WTC11 (cell line): Measurements from ENCODE around the gene RACGAP1. TPM values are rescaled to one million over a fixed set of nuclear protein-coding genes. Genes with fewer than 3 reads are reported as not detected.

ENCODE experiments used
- ATAC-seq: fragments of 200-7000 bp; cut with Tn5 transposase; 2 replicates; pipeline ENCODE4 v1.10.0; 2021; ENCODE audit warnings: mild to moderate bottlenecking, moderate library complexity
- CTCF ChIA-PET: fragments of 300-600 bp; sonication (Branson Sonifier 250); formaldehyde crosslinking; loops from one replicate; lab custom pipeline; 2021; ENCODE audit warnings: antibody characterized with exemption; lab: Charles Lee
- POLR2A ChIA-PET: fragments of 350-600 bp; sonication (Branson Sonifier 250); formaldehyde crosslinking; loops from one replicate; lab custom pipeline; 2021; ENCODE audit warnings: antibody characterized with exemption; lab: Charles Lee
- DNase-seq: peaks from one replicate; pipeline ENCODE4 v3.0.0; 2021; ENCODE audit warnings: low spot score
- H3K27ac Mint-ChIP-seq: 2 replicates; pipeline ENCODE4 v1.8.0; 2021; ENCODE audit warnings: mixed read lengths
- H3K27me3 Mint-ChIP-seq: 2 replicates; pipeline ENCODE4 v1.8.0; 2021; ENCODE audit warnings: low read depth, mild to moderate bottlenecking, moderate library complexity, mixed read lengths
- H3K36me3 Mint-ChIP-seq: 2 replicates; pipeline ENCODE4 v1.8.0; 2021; ENCODE audit warnings: mixed read lengths
- H3K4me1 Mint-ChIP-seq: 2 replicates; pipeline ENCODE4 v1.8.0; 2022; ENCODE audit warnings: mixed read lengths
- H3K4me3 Mint-ChIP-seq: 2 replicates; pipeline ENCODE4 v1.8.0; 2021; ENCODE audit warnings: mild to moderate bottlenecking, moderate library complexity, mixed read lengths
- H3K9me3 Mint-ChIP-seq: 2 replicates; pipeline ENCODE4 v1.8.0; 2021; ENCODE audit warnings: mixed read lengths
- CREM ChIP-seq: sonication (generic); formaldehyde crosslinking; IDR thresholded peaks from 2 replicates; pipeline ENCODE4 v1.8.1; 2022; ENCODE audit warnings: mild to moderate bottlenecking, missing genetic modification reagents, moderate library complexity
- E2F4 ChIP-seq: sonication (generic); formaldehyde crosslinking; IDR thresholded peaks from 2 replicates; pipeline ENCODE4 v1.8.1; 2022; ENCODE audit warnings: low read depth, mild to moderate bottlenecking, moderate library complexity, missing genetic modification reagents, borderline replicate concordance
- E2F5 ChIP-seq: sonication (generic); formaldehyde crosslinking; IDR thresholded peaks from 2 replicates; pipeline ENCODE4 v1.8.1; 2022; ENCODE audit warnings: mild to moderate bottlenecking, moderate library complexity, missing genetic modification reagents
- ESRRA ChIP-seq: sonication (generic); formaldehyde crosslinking; IDR thresholded peaks from 2 replicates; pipeline ENCODE4 v1.8.1; 2022; ENCODE audit warnings: mild to moderate bottlenecking, missing genetic modification reagents, borderline replicate concordance
- FOXK1 ChIP-seq: sonication (generic); formaldehyde crosslinking; IDR thresholded peaks from 2 replicates; pipeline ENCODE4 v1.8.0; 2022; ENCODE audit warnings: mild to moderate bottlenecking, moderate library complexity, missing genetic modification reagents
- FOXP1 ChIP-seq: sonication (generic); formaldehyde crosslinking; IDR thresholded peaks from 2 replicates; pipeline ENCODE4 v1.8.0; 2022; ENCODE audit warnings: missing genetic modification reagents, mild to moderate bottlenecking, moderate library complexity, borderline replicate concordance
- JAZF1 ChIP-seq: fragments of 250-450 bp; sonication (Bioruptor Pico); IDR thresholded peaks from 2 replicates; pipeline ENCODE4 v1.9.0; 2021; ENCODE audit warnings: moderate library complexity, mild to moderate bottlenecking, inconsistent platforms
- JUN ChIP-seq: sonication (generic); formaldehyde crosslinking; IDR thresholded peaks from 2 replicates; pipeline ENCODE4 v1.8.0; 2023; ENCODE audit warnings: mild to moderate bottlenecking, missing genetic modification reagents
- NFE2L1 ChIP-seq: sonication (generic); formaldehyde crosslinking; IDR thresholded peaks from 2 replicates; pipeline ENCODE4 v1.8.1; 2023; ENCODE audit warnings: missing genetic modification reagents
- RELA ChIP-seq: sonication (generic); formaldehyde crosslinking; IDR thresholded peaks from 2 replicates; pipeline ENCODE4 v1.8.1; 2022; ENCODE audit warnings: missing genetic modification reagents, mild to moderate bottlenecking, borderline replicate concordance
- STAT6 ChIP-seq: sonication (generic); formaldehyde crosslinking; conservative IDR thresholded peaks from 2 replicates; pipeline ENCODE4 v1.8.1; 2023; ENCODE audit warnings: mild to moderate bottlenecking, low read depth, missing genetic modification reagents, moderate library complexity
- ZNF281 ChIP-seq: sonication (generic); formaldehyde crosslinking; IDR thresholded peaks from 2 replicates; pipeline ENCODE4 v1.8.0; 2023; ENCODE audit warnings: mild to moderate bottlenecking, missing genetic modification reagents
- ZSCAN18 ChIP-seq: fragments of 250-450 bp; sonication (Bioruptor Pico); IDR thresholded peaks from 2 replicates; pipeline ENCODE4 v2.1.2; 2022; ENCODE audit warnings: mild to moderate bottlenecking, moderate library complexity
- total RNA-seq: library from RNA; stranded (reverse); gene quantifications from 3 replicates; pipeline ENCODE4 v1.2.3, GENCODE V29; 2021

RACGAP1 gene
- total RNA-seq, 1 experiment from 2014 or later, result 87.7 TPM

GRCh38 chr12:49980501-49981349 is 44.6 kb downstream of the RACGAP1 start:
- ATAC-seq (no peak), DNase-seq (no peak)
- H3K4me1 Mint-ChIP-seq, result peaks cover 29% of the 10 kb centered on the region
- H3K36me3 Mint-ChIP-seq, result no peaks in the 10 kb centered on the region
- CTCF ChIA-PET, result interaction anchor here (1.1 to 8.2 kb wide), 13 partner anchors 10 to 131 kb away, joined by 3 to 120 read pairs (median 6); partner anchors contain the start of genes COX14 and SMARCD1
- no peak overlapping the region for H3K4me3 Mint-ChIP-seq
- no peaks in the 10 kb centered on the region for H3K27me3 Mint-ChIP-seq
- TF ChIP-seq ESRRA (CRISPR knock-in tag) (no peak), JUN (no peak), FOXP1 (CRISPR knock-in tag) (no peak), JAZF1 (CRISPR knock-in tag) (no peak), E2F5 (CRISPR knock-in tag) (no peak), ZSCAN18 (CRISPR knock-in tag) (no peak), ZNF281 (no peak), FOXK1 (no peak), E2F4 (CRISPR knock-in tag) (no peak)
- peak overlapping the region; percentile 39; the same call in 1 of the 2 replicates for H3K27ac Mint-ChIP-seq
- no peaks in the 10 kb centered on the region for H3K9me3 Mint-ChIP-seq
- POLR2A ChIA-PET, result interaction anchor here (1.1 kb wide), 1 partner anchor 65 kb away, joined by 3 read pairs; no protein-coding TSS in a partner anchor

GRCh38 chr12:49979791-49980190 is 45.5 kb downstream of the RACGAP1 start:
- Mint-ChIP-seq H3K4me1 (peaks cover 21% of the 10 kb centered on the region), H3K27me3 (no peaks in the 10 kb centered on the region), H3K9me3 (no peaks in the 10 kb centered on the region), H3K27ac (no peak overlapping the region)
- ATAC-seq, result no peak
- no peak for TF ChIP-seq ESRRA (CRISPR knock-in tag)
- no peak for TF ChIP-seq NFE2L1 (CRISPR knock-in tag)
- TF ChIP-seq RELA, result no peak
- no peak for TF ChIP-seq CREM (CRISPR knock-in tag)
- no peak for TF ChIP-seq STAT6
- TF ChIP-seq, all 79 proteins: peak for 0
- no peaks in the 10 kb centered on the region for H3K36me3 Mint-ChIP-seq
- ChIA-PET POLR2A (interaction anchor here (1.3 kb wide), 1 partner anchor 29 kb away, joined by 6 read pairs; no protein-coding TSS in a partner anchor), CTCF (interaction anchor here (0.7 to 8.2 kb wide), 9 partner anchors 13 to 131 kb away, joined by 3 to 120 read pairs (median 8); no protein-coding TSS in a partner anchor)
- DNase-seq, result no peak
- no peak overlapping the region for H3K4me3 Mint-ChIP-seq
